Central memory CD4-positive, alpha-beta T cell (primary cell): ENCODE results near the gene SLC1A3.

ENCODE experiments used
- DNase-seq: peaks from one replicate; pipeline ENCODE4 v3.0.0; 2022

Gene SLC1A3

DNA sequence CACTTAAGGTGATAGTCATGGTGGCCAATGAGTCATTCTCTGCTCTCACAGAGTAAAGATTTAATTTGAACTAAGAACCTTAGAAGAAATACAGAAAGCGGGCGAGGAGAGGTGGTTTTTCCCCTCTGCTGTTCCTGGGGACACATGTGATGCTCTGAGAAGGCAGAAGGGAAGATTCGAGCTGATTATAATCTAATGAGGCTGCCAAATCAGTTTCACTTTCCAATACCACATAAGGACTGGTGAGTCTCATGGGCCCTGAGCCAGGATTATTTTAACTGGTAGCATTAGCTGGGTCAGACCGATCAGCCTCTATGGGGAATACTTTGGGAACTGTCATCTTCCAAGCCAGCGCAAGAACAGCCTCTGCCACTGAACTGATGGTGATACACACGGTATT is 116.5 kb downstream of the SLC1A3 start:
- DNase-seq: peak; percentile 6

GRCh38 chr5:36723912-36724311 is 117.5 kb downstream of the SLC1A3 start:
- DNase-seq: no peak

DNA sequence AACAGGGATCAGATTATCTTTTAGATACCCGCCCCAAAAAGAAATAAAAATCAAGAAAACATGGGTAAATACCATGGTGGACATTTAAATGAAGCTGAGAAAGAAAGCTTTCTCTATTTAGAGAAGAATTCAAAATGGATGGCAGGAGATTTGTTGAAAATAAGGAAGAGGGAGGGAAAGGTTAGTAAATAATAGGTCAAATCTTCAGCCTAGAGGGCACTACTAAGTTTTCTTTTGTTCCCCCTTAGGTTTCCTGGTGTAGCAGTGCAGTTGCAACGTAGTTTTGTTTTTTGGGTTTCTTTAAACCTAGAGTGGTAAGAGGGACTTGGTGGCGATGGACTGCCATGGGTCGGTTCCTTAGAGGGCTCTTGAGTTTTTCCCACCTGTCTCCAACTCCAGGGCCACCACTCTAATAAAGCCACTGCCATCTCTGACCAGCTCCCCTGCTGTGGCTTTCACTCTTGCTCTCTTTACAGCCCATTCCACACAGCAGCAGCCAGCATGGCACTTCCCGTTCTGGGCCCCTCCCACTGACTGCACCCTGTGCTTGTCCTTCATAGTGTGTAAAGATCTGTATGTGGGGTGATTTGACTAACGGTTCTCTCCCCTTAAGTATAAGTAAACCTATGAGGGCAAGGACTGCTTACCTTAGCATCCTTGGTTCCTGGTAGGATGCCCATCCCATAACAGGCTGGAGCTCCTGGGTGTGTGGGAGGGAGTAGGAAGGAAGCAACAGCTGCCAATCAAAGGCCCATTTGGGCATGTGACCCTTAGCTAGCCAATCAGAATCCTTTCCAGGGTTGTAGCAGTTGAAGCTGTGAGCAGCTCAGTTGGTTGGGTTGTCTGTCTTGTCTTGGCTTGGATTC is 118.3 kb downstream of the SLC1A3 start:
- peak; percentile 17 for DNase-seq

DNA sequence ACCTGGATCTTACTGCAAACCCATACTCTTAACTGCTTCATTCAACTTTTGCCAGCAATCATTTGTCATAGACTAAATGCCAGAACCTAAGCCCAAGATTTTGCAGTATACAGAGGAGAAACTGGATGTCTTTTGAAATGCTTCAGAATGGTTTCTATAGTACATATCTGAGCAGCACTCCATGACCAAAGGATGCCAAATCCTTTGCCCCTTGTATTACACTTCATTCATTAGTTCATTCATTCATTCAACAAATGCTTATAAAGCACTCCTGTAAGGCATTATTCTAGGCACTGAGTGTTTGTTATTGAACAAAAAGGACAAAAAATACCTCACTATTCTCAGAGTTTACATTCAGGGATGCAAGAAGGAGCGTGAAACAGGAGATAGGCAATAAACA is 119.9 kb downstream of the SLC1A3 start:
- DNase-seq: no peak

GRCh38 chr5:36726767-36727166 is 120.4 kb downstream of the SLC1A3 start:
- DNase-seq: no peak

- DNase-seq: peak; percentile 32
These were observed 122.5 kb downstream of the SLC1A3 start for GRCh38 chr5:36728697-36729543.

DNA sequence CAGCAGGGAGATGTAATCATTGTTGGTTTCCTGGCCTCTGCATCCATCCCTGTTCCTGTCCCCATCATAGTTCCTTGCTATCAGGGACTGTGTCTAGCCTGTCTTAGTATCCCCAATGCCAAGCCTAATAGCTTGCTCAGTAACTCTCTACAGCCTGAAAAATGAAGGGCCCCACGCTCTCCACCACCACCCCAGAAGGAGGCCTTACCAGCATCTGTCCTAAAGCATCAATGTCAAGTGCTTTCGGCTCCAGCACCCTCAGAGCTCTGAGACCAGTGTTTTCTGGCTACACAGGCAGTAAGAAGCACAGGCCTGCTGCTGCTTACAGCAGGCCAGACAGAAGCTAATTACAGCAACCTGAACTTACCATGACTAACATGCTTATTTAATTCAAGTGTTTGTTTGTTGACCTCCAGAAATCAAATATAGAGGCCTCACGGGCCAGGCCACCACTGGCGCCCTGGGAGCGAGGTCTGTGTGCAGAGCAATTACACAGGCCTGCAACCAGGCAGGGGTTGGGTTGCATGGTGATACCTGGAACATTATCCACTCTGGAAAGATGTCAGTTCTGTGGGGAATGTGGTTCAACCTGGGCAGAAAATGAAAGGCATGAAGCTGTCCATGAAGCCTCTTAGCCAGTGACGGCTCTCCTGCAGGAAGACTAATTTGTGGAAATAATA is 124.3 kb downstream of the SLC1A3 start:
- DNase-seq: no peak

DNA sequence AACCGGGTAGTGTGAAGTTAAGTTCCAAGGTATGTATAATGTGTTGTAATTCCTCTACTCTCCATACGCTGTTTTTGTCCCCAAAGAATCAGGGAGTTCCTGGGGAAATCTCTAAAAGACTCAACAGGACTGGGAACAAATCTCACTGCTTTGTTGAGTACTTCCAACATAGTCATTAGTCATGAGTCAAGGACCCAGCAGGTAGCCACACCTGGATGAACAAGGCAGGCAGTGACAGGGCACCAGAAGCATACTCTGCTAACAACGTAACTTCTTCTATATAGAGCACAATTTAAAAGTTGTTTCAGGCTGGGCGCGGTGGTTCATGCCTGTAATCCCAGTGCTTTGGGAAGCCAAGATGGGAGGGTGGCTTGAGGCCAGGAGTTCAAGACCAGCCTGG is 126.8 kb downstream of the SLC1A3 start:
- DNase-seq: no peak

- no peak for DNase-seq
These were observed 128.0 kb downstream of the SLC1A3 start for GRCh38 chr5:36734422-36734821.

DNA sequence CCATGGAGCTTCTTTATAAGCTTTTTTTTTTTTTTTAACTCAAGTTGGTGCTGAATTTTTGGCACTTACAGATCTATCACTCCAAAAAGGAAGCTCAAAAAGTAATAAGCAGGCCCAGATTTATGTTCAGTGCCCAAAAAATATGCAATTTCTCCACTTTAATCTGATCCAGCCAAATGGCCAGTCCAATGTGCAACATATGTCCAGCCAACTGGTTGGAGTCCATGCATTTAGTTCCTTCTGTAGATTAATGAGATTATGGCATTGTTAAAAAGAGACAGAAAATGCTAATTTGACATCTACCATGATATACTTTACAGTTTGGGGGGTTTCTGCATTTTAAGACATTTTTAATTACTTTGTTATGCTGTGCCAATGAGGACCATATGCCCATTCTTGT is 129.5 kb downstream of the SLC1A3 start:
- DNase-seq: no peak
